K562 (cell line): ENCODE results near the gene PCNX3. TPM values are rescaled to one million over a fixed set of nuclear protein-coding genes. Genes with fewer than 3 reads are reported as not detected.

ENCODE experiments used
- ATAC-seq: fragments of 200-7000 bp; cut with Tn5 transposase; 3 replicates; pipeline ENCODE4 v1.9.1; 2020; ENCODE audit warnings: moderate library complexity
- BruUV-seq: library from RNA; stranded (reverse); fragments of 400-500 nt; replicated peaks from 2 replicates; lab custom pipeline; 2021; lab: Mats Ljungman, UMichigan
- CTCF ChIA-PET: fragments of 300-600 bp; formaldehyde crosslinking; extraction: SDS; loops from one replicate; lab custom pipeline; 2021; ENCODE audit warnings: low intra/inter-chr PET ratio; lab: Yijun Ruan, JAX
- POLR2A ChIA-PET: fragments of 300-600, 350-650 bp; sonication (Branson Sonifier 250); formaldehyde crosslinking; extraction: SDS; loops from one replicate; lab custom pipeline; 2021; ENCODE audit warnings: antibody characterized with exemption, inconsistent platforms; lab: Yijun Ruan, JAX
- DNase-seq, 4 experiments: peaks; one replicate each; pipeline versions ENCODE4 v3.0.0 to v3.0.0-alpha.2; 2011 to 2018; ENCODE audit warnings: low spot score in 3 of 4, mixed read lengths in 3 of 4; ENCODE audit errors: extremely low read depth in 1 of 4
- FAIRE-seq: peaks from 2 replicates; lab custom pipeline; 2011; peaks lifted over from hg19 to GRCh38; lab: Jason Lieb, UNC
- H2AFZ ChIP-seq: 2 replicates; pipeline ENCODE4 v1.6.0; 2011; ENCODE audit warnings: low read depth, low read length, control low read depth, inconsistent platforms
- H3K27ac ChIP-seq: fragments of 200-600 bp; 3 replicates; pipeline ENCODE4 v1.8.0; 2011; ENCODE audit warnings: low read depth, mild to moderate bottlenecking, control low read depth, inconsistent platforms, low read length, moderate library complexity, mixed read lengths; ENCODE audit errors: extremely low read depth
- H3K27me3 ChIP-seq, 2 experiments: fragments of 300-600 bp in 1 of 2; 2 replicates in 1 of 2; 3 replicates in 1 of 2; pipeline versions ENCODE4 v1.6.0 to v1.8.0; 2011; ENCODE audit warnings: inconsistent platforms in 2 of 2, low read length in 2 of 2, mild to moderate bottlenecking in 1 of 2, mixed read lengths in 1 of 2, moderate library complexity in 1 of 2; ENCODE audit not compliant: control insufficient read depth in 2 of 2, insufficient read depth in 2 of 2
- H3K36me3 ChIP-seq: fragments of 300-600 bp; 3 replicates; pipeline ENCODE4 v1.8.0; 2011; ENCODE audit warnings: mild to moderate bottlenecking, low read length, inconsistent platforms; ENCODE audit not compliant: control insufficient read depth, insufficient read depth
- H3K4me1 ChIP-seq, 2 experiments: fragments of 200-600 bp in 1 of 2; replicated peaks in 1 of 2; 2 replicates in 1 of 2; 3 replicates in 1 of 2; pipeline versions ENCODE4 v1.5.1 to v1.8.0; 2011; ENCODE audit warnings: inconsistent platforms in 2 of 2, low read length in 2 of 2, mild to moderate bottlenecking in 1 of 2, mixed read lengths in 1 of 2, moderate library complexity in 1 of 2; ENCODE audit not compliant: control insufficient read depth in 2 of 2, insufficient read depth in 2 of 2
- H3K4me2 ChIP-seq: 2 replicates; pipeline ENCODE4 v1.6.1; 2011; ENCODE audit warnings: low read length, control low read depth, inconsistent platforms, mixed read lengths; ENCODE audit not compliant: insufficient read depth
- H3K4me3 ChIP-seq: fragments of 200-600 bp; sonication (generic), shearing (Covaris generic); 2 replicates; pipeline ENCODE4 v1.5.1; 2016; ENCODE audit warnings: control low read depth, inconsistent platforms
- H3K79me2 ChIP-seq: fragments of 200-600 bp; 3 replicates; pipeline ENCODE4 v1.8.0; 2011; ENCODE audit warnings: low read length, inconsistent platforms; ENCODE audit not compliant: control insufficient read depth, insufficient read depth
- H3K9ac ChIP-seq, 2 experiments: 2 replicates each; pipeline versions ENCODE4 v1.6.0 to v1.6.1; 2011; ENCODE audit warnings: low read depth in 2 of 2, low read length in 2 of 2, control low read depth in 1 of 2, inconsistent platforms in 1 of 2, mild to moderate bottlenecking in 1 of 2, mixed read lengths in 1 of 2; ENCODE audit not compliant: insufficient read depth in 1 of 2
- H3K9me1 ChIP-seq: one replicate; pipeline ENCODE4 v1.6.0; 2011; ENCODE audit warnings: inconsistent platforms, mild to moderate bottlenecking, low read length, moderate library complexity; ENCODE audit not compliant: control insufficient read depth, insufficient read depth
- H3K9me3 ChIP-seq: replicated peaks from 2 replicates; pipeline ENCODE4 v1.5.1; 2011; ENCODE audit warnings: low read depth, low read length, inconsistent platforms; ENCODE audit not compliant: control insufficient read depth, insufficient read depth
- H4K20me1 ChIP-seq: replicated peaks from 2 replicates; pipeline ENCODE4 v1.6.1; 2011; ENCODE audit warnings: low read length, inconsistent platforms, mixed read lengths; ENCODE audit not compliant: control insufficient read depth, insufficient read depth
- BRD4 ChIP-seq: fragments of 200-600 bp; sonication (generic); IDR thresholded peaks from 2 replicates; pipeline ENCODE4 v1.6.1; 2017; ENCODE audit warnings: inconsistent platforms
- CC2D1A ChIP-seq: fragments of 450-650 bp; IDR thresholded peaks from 2 replicates; pipeline ENCODE4 v1.6.1; 2017; ENCODE audit warnings: mild to moderate bottlenecking
- CREB3L1 ChIP-seq: fragments of 450-650 bp; IDR thresholded peaks from 2 replicates; pipeline ENCODE4 v1.6.1; 2014; ENCODE audit warnings: low read depth, mild to moderate bottlenecking, moderate library complexity, borderline replicate concordance
- ELF4 ChIP-seq: fragments of 450-650 bp; formaldehyde crosslinking; IDR thresholded peaks from 2 replicates; pipeline ENCODE4 v1.4.0; 2022; ENCODE audit warnings: missing genetic modification characterization
- EP400 ChIP-seq: fragments of 450-650 bp; IDR thresholded peaks from 2 replicates; pipeline ENCODE4 v1.6.1; 2017; ENCODE audit warnings: antibody characterized with exemption, mild to moderate bottlenecking, moderate library complexity
- POLR2G ChIP-seq: fragments of 200-400 bp; formaldehyde crosslinking; IDR thresholded peaks from 2 replicates; pipeline ENCODE4 v1.6.1; 2017; ENCODE audit warnings: low read depth, mild to moderate bottlenecking, antibody characterized with exemption, low read length, moderate library complexity
- RB1 ChIP-seq: fragments of 450-650 bp; IDR thresholded peaks from 2 replicates; pipeline ENCODE4 v1.6.1; 2017; ENCODE audit warnings: low read depth, mild to moderate bottlenecking
- SMARCA4 ChIP-seq: fragments of 450-650 bp; IDR thresholded peaks from 2 replicates; pipeline ENCODE4 v1.6.1; 2016
- SNIP1 ChIP-seq: fragments of 450-650 bp; IDR thresholded peaks from 2 replicates; pipeline ENCODE4 v1.7.1; 2017; ENCODE audit warnings: low read depth, mild to moderate bottlenecking
- WHSC1 ChIP-seq: IDR thresholded peaks from one replicate; pipeline ENCODE4 v1.6.1; 2012; ENCODE audit warnings: low read length, control low read depth, inconsistent platforms
- WGBS: fragments of 100-300 bp; shearing (Covaris generic); methylation state at CpG from one replicate; pipeline ENCODE4 v1.1.6; 2016; ENCODE audit warnings: low coverage, mixed read lengths; ENCODE audit not compliant: insufficient coverage; ENCODE audit errors: missing lambda C conversion rate; 5-methylcytosine and 5-hydroxymethylcytosine counted together
- in situ Hi-C: fragments of 300-500 bp; cut with MboI; formaldehyde crosslinking; loops from 4 replicates; pipeline ENCODE4 v1.15.0; 2018; ENCODE audit warnings: inconsistent platforms, mixed read lengths
- intact Hi-C: fragments of 100-400 bp; cut with micrococcal nuclease; formaldehyde crosslinking; loops from 2 replicates; pipeline ENCODE4 v1.14.2; 2022
- polyA plus RNA-seq, 8 experiments: library from polyadenylated mRNA; depleted of rRNA in 4 of 8; stranded (reverse) in 5 of 8; unstranded in 3 of 8; fragments of >200 nt; fragmentation: Nextera tagmentation in 2 of 8; fragmentation: Illumina TruSeq in 1 of 8; extraction: Ambion mirVana in 2 of 8; extraction: Trizol in 1 of 8; gene quantifications; 2 replicates each; pipeline versions ENCODE4 v1.2.1 to v1.2.3, GENCODE V29; 2011 to 2014; ENCODE audit warnings: inconsistent platforms in 1 of 8, missing spikeins in 1 of 8
- total RNA-seq, 7 experiments: library from RNA; depleted of rRNA in 6 of 7; stranded (reverse); fragments of >200 nt in 6 of 7; fragmentation: Illumina TruSeq in 2 of 7; extraction: Trizol in 2 of 7; gene quantifications; 2 replicates each; pipeline versions ENCODE4 v1.2.1 to v1.2.3, GENCODE V29; 2011 to 2021; ENCODE audit warnings: low replicate concordance in 1 of 7
- TF ChIP-seq, protein P1 (sequence below): sonication (generic); formaldehyde crosslinking; IDR thresholded peaks from 2 replicates; pipeline ENCODE4 v1.8.0; 2022; ENCODE audit warnings: missing genetic modification reagents, mild to moderate bottlenecking, moderate library complexity, borderline replicate concordance
- TF ChIP-seq, protein P2 (sequence below): fragments of 450-650 bp; IDR thresholded peaks from 2 replicates; pipeline ENCODE4 v1.6.1; 2016; ENCODE audit warnings: low read depth

PCNX3 gene
- total and polyA plus RNA-seq, 9 of the 15 experiments (the other 6 are each of a cell fraction or from before 2014, with no cell fraction given), result 0.11 to 47.8 (median 12.8) TPM

DNA sequence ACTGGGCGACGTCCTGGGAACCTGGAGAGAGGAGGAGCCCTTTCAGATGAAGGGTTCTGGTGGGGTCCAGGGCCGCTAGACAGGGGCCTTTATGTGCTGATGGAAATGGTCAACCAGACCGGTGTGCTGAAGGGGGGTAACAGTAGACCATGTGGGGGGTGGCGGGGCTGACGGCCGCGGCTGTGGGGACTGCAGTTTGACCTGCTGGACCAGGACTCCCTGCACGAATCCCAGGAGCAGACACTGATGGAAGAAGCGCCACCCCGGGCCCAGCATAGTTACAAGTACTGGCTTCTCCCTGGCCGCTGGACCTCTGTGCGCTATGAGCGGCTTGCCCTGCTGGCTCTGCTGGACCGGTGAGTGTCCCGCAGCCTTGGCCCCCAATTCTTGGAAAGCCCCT, 6.4 kb downstream of the PCNX3 start:
- FAIRE-seq, result no peak
- TF ChIP-seq RB1 (no peak), WHSC1 (no peak), CC2D1A (no peak), POLR2G (0 out of 2 replicates have a peak, but pooled peaks have one; percentile 23), SNIP1 (no peak), SMARCA4 (no peak), BRD4 (no peak), ELF4 (no peak), EP400 (no peak), CREB3L1 (no peak)
- TF ChIP-seq, protein P1, sequence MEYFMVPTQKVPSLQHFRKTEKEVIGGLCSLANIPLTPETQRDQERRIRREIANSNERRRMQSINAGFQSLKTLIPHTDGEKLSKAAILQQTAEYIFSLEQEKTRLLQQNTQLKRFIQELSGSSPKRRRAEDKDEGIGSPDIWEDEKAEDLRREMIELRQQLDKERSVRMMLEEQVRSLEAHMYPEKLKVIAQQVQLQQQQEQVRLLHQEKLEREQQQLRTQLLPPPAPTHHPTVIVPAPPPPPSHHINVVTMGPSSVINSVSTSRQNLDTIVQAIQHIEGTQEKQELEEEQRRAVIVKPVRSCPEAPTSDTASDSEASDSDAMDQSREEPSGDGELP, result no peak
- TF ChIP-seq, protein P2, sequence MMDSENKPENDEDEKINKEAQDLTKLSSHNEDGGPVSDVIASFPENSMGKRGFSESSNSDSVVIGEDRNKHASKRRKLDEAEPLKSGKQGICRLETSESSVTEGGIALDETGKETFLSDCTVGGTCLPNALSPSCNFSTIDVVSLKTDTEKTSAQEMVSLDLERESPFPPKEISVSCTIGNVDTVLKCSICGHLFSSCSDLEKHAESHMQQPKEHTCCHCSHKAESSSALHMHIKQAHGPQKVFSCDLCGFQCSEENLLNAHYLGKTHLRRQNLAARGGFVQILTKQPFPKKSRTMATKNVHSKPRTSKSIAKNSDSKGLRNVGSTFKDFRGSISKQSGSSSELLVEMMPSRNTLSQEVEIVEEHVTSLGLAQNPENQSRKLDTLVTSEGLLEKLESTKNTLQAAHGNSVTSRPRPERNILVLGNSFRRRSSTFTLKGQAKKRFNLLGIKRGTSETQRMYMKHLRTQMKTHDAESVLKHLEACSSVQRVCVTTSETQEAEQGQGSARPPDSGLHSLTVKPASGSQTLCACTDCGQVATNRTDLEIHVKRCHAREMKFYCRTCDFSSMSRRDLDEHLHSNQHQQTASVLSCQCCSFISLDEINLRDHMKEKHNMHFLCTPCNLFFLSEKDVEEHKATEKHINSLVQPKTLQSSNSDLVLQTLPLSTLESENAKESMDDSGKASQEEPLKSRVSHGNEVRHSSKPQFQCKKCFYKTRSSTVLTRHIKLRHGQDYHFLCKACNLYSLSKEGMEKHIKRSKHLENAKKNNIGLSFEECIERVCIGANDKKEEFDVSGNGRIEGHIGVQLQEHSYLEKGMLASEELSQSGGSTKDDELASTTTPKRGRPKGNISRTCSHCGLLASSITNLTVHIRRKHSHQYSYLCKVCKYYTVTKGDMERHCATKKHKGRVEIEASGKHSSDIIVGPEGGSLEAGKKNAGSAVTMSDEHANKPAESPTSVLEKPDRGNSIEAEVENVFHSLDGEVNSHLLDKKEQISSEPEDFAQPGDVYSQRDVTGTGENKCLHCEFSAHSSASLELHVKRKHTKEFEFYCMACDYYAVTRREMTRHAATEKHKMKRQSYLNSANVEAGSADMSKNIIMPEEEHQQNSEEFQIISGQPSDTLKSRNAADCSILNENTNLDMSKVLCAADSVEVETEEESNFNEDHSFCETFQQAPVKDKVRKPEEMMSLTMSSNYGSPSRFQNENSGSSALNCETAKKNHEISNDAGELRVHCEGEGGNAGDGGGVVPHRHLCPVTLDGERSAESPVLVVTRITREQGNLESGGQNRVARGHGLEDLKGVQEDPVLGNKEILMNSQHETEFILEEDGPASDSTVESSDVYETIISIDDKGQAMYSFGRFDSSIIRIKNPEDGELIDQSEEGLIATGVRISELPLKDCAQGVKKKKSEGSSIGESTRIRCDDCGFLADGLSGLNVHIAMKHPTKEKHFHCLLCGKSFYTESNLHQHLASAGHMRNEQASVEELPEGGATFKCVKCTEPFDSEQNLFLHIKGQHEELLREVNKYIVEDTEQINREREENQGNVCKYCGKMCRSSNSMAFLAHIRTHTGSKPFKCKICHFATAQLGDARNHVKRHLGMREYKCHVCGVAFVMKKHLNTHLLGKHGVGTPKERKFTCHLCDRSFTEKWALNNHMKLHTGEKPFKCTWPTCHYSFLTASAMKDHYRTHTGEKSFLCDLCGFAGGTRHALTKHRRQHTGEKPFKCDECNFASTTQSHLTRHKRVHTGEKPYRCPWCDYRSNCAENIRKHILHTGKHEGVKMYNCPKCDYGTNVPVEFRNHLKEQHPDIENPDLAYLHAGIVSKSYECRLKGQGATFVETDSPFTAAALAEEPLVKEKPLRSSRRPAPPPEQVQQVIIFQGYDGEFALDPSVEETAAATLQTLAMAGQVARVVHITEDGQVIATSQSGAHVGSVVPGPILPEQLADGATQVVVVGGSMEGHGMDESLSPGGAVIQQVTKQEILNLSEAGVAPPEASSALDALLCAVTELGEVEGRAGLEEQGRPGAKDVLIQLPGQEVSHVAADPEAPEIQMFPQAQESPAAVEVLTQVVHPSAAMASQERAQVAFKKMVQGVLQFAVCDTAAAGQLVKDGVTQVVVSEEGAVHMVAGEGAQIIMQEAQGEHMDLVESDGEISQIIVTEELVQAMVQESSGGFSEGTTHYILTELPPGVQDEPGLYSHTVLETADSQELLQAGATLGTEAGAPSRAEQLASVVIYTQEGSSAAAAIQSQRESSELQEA, result no peak

More for the DNA sequence above, 6.4 kb downstream of the PCNX3 start:
- Histone ChIP-seq H3K4me2 (no peak overlapping the region), H2AFZ (no peak overlapping the region), H3K9ac (no peak overlapping the region; a peak in 1 of 4 replicates), H3K4me3 (no peak overlapping the region), H3K9me1 (no peaks in the 10 kb centered on the region), H3K79me2 (peaks cover 11% of the 10 kb centered on the region), H3K9me3 (no peaks in the 10 kb centered on the region), H3K36me3 (peaks cover 94% of the 10 kb centered on the region; the same call in 2 of the 3 replicates), H4K20me1 (peaks cover 3% of the 10 kb centered on the region; the same call in 1 of the 2 replicates), H3K4me1 (peaks cover 4 to 55% of the 10 kb centered on the region in 2 experiments; a peak in 3 of 5 replicates), H3K27me3 (no peaks in the 10 kb centered on the region), H3K27ac (no peak overlapping the region)
- intact Hi-C loops (no loop called here), in situ Hi-C loops (no loop called here)
- no peak for ATAC-seq
- 87% methylated on average over 10 of the region's 16 CpGs for WGBS
- ChIA-PET CTCF (no interaction called here), POLR2A (interaction anchor here (0.9 to 3.1 kb wide), 5 partner anchors 9 to 16 kb away, joined by 3 to 11 read pairs (median 5); partner anchors contain the start of gene SIPA1)
- no peak for DNase-seq
- no TSS peak for BruUV-seq
